Activated T-cell treated with anti-CD3 and anti-CD28 coated beads for 48 hours (primary cell): ENCODE measurements around the gene ARHGAP22.

Experiments
- DNase-seq: peaks from one replicate; pipeline ENCODE4 v3.0.0-alpha.2; 2020; ENCODE audit warnings: low read depth

ARHGAP22 gene

DNA sequence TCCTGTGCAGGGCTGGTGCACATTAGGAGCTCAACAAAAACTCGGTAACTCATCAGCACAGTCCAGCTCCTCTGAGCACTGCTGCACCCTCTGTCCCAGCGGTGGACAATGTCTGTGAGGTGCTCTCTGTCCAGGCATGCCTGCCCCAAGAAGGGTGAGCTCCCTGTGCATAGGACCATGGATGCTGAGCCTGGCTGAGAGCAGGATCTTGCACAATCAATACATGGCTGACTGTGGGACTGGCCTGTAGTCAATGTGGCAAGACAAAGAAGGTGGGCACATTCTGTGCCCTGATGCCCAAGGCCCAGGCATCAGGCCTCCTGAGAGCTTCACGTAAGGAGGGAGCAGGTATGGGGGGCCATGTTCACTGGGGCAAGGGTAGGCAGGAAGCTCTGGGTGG lies 17.1 kb downstream of the ARHGAP22 start:
- DNase-seq = no peak

DNA sequence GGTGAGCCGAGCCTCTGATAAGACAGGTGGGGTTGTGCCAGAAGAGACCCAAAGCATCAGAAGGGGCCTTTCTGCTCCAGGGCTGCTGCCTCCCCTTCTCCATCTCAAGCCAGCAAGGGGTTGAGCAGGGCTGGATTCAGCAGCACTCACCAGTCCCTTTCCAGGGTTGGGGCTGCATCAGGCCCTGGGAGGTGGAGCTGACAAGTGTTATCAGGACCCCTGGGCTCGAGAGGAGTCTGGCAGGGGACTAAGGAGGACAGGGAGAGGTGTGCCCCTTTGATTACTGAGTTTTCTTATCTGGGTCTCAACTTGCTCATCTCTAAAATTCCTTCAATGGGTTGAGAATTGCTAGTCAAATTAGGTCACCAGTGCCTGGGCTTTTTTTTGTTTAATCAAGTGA lies 17.8 kb downstream of the ARHGAP22 start:
- no peak for DNase-seq

GRCh38 chr10:48582970-48583369 lies 21.9 kb downstream of the ARHGAP22 start:
- no peak for DNase-seq

DNA sequence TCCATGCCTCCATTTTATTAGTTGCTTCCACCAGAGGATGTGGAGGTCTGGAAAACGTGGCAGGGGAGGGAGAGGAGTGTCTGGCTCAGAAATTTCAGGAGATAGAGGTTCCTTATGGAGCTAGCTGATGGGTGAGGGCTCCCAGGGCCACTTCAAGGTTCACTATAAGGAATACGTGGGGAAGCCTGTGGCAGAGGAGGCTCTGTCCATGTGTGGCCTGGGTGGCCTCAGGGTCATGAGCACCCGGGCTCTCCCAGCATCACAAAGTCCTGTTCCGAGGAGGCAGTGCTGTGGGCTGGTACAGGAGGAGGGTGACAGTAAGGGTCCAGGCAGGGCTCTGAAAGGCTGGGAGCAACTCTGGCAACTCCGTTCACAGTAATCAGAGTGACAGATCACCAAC lies 24.6 kb downstream of the ARHGAP22 start:
- DNase-seq = no peak

DNA sequence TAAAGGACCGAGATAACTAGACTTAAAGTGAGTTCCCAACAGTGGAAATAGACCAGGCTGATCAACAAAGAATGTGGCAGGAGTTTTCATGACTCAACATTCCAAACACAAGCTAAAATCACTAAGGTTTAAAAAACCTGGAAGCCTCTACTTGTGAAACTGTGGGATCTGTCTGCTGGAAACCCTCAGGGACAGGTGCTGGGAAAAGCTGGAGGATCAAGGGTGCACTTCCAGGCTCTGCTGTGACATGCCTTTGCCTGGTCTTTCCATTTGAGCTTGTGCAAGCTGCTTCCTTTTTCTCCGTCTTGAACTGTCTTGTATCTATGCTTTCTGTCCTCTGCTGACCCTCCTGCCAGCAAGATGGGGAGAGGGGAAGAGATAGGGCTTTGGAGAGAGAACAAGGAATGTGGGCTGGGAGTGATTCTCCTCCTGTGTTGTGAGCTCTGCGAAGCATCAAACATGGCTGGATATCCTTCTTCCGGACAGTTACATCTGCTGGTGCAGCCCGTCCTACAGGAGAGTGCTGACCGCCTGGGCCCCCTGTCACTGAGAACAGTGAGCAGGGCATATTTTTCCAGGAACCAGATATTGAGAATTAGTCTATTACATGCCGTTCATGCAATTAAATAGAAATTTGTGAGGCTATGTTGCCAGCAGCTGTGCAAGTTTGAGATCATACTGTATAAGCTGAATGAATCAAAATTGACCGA lies 25.5 kb downstream of the ARHGAP22 start:
- no peak for DNase-seq

- DNase-seq = no peak
These were observed 27.7 kb downstream of the ARHGAP22 start for GRCh38 chr10:48577158-48577557.

DNA sequence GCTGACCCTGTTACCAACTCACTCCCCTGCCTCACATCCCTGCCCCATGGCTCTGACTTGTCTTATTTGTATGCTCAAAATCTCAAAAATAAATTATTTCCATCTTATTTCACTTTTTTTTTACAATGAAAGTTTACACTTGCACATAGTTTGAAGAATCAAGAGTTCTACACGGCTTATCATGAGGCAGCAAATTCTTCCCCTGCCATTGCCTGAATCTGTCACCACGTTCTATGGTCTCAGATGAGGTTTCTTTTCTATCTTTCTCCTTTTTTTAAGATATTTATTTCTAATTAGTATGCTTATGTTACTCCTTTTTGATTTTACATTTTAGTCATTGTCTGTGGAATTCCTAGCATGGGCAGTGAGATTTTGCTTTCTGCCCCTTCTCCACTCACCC lies 28.4 kb downstream of the ARHGAP22 start:
- DNase-seq = no peak

DNA sequence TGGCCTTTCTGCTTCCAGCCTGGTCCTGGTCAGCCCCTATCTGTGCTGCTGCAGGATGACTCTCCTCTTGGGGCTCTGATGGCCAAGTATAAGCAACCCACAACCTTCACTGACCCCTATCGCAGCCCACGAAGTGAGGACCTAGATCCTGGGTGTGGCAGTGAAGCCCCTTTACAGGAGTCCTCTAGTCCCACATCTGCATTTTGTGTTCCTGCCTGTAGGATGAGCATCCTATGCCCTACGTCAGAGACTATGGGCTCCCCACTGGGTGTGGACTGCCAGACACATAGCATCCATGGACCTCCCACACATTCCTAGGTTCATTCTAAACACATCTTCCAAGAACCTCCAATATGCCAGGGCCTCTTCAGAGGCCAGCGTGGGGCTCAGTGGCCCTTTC lies 29.0 kb downstream of the ARHGAP22 start:
- no peak for DNase-seq

GRCh38 chr10:48574817-48575380 lies 30.0 kb downstream of the ARHGAP22 start:
- DNase-seq = no peak

DNA sequence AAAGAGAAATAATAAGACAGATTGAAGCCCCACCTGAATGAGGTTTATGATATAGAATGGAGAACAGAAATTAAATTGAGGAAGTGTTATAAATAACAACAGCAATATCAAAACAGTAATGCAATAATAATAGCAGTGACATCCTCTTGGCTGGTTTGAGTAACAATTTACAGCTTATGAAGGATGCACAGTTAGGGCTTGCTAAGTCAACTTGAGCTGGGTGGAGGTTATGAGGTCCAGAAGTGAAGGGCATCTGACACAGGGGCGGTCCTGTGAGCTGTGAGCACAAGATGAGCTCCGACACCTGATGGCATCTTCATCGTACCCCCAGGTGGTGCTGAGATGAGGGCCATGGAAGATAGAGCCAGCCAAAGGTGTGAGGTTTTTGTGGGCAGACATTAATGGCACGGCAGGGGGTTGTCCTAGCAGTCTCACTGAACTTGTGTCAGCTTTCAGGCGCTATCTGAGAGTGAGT lies 30.5 kb downstream of the ARHGAP22 start:
- DNase-seq = no peak

DNA sequence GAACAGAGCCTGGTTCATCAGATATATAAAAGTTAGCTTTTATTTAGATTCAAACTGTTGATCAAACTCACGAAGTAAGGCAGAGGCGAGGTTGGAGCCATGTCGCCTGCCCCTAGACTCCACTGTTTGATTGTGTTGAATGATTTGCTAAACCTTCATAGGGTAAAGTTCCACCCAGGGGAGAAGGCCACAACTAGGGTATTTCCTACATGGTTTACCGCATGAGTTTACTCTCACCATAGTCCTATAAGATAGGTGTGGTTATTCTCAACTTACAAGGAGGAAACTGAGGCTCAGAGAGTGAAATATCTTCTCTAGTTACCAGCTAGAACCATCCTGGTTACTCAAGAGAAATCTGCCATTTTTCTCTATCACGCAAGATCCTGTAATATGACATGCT lies 31.8 kb downstream of the ARHGAP22 start:
- DNase-seq = no peak

GRCh38 chr10:48572414-48572813 lies 32.5 kb downstream of the ARHGAP22 start:
- no peak for DNase-seq

GRCh38 chr10:48568546-48568945 lies 36.3 kb downstream of the ARHGAP22 start:
- no peak for DNase-seq

DNA sequence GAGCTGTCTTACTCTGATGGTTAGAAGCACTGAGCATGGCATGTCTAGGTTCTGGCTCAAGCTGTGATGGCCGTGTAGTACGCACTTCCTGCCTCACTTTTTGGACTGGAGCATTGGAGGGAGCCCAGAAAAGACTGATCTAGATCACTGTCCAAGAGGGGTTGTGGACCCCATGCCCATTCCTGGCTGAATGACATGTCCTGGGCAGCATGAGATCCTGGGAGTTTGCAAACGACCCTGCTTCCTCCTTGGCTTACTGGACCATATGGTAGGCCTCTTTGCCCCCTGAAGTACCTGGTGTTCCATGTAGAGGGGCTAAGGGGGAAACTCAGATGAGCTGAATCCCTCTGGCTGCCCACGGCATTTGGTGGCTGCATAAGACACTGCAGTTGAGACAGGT lies 36.7 kb downstream of the ARHGAP22 start:
- DNase-seq = no peak

DNA sequence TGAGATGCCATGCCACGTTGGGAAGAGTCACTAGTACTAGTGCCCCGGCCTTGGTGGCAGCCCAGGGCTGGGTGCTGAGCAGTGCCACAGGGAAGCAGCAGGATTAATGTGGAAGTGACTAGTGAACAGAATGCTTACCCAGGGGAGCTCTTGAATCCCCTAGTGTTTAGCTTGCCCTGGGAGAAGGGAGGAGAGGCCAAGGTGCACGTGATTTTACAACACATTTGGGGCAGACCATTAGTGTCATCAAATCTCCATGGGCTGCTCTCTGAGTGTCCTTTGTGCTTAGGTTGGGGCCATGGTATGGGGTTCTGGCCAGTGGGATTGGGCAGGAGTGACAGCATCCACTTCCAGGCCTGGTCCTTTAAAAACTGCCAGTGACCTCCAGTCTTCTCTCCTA lies 37.5 kb downstream of the ARHGAP22 start:
- no peak for DNase-seq

- no peak for DNase-seq
These were observed 40.3 kb downstream of the ARHGAP22 start for GRCh38 chr10:48564466-48565160.

DNA sequence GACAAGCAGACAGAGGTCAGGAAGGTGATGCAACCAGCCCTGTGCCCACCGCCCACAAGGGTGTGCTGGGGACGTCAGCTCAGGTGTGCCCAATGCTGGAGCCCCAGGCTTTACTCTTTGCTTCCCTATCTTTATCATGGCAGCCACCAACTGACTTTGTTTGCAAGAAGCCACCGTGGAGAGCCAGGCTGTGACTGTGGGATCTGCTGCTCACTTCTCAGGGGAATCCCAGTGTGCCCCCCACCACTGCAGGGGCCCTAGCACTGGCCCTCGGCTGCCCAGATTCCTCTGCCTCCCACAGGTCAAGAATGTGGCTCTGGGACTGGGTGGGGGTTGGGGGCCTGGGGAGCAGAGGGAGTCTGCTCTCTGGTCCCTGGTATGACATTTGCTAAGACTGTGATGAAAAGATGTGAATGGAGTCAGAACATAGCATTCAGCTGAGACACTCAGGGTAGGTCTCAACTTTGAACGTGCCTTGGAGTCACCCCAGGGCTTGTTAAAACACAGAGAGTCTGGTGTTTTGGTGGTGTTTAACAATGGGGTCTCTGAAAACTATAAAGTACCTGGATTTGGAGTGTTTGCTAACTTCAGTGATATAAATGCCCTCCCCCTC lies 47.3 kb downstream of the ARHGAP22 start:
- no peak for DNase-seq

DNA sequence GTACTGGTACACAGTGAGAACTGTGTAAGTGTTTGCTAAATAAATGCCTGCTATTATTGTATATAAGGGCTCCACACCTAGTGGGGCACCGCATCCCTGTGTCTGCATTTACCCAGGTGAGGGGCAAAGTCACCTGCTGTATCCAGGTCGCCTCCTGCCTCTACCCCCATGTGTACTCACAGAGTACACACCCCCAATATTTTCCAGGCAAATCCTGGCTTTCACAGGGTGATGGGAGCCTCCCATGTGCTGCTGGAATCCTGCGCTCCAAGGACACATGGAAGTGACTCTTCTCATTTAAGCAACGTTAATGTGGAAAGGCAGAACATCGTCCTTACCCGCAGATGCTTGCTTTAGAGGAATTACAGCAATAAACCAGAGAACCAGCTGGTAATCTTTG lies 48.2 kb downstream of the ARHGAP22 start:
- no peak for DNase-seq

DNA sequence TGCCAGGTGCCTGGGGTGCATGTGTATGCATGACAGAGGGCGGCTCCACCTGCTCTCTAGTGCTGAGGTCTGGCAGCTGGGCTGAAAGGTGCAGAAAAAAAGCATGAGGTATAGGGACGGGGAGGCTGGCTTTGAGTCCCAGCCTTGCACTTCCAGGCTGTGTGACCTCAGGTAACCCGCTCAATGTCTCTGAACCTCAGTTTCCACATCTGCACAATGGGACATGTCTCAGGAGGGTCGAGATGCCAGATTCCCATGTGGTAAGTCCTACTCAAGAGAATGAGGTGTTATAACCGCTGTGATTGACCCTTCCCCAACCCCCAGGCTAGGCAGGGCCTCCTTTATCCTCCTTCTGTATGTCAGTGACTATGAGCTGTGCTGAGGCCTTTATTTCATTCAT lies 48.8 kb downstream of the ARHGAP22 start:
- no peak for DNase-seq

DNA sequence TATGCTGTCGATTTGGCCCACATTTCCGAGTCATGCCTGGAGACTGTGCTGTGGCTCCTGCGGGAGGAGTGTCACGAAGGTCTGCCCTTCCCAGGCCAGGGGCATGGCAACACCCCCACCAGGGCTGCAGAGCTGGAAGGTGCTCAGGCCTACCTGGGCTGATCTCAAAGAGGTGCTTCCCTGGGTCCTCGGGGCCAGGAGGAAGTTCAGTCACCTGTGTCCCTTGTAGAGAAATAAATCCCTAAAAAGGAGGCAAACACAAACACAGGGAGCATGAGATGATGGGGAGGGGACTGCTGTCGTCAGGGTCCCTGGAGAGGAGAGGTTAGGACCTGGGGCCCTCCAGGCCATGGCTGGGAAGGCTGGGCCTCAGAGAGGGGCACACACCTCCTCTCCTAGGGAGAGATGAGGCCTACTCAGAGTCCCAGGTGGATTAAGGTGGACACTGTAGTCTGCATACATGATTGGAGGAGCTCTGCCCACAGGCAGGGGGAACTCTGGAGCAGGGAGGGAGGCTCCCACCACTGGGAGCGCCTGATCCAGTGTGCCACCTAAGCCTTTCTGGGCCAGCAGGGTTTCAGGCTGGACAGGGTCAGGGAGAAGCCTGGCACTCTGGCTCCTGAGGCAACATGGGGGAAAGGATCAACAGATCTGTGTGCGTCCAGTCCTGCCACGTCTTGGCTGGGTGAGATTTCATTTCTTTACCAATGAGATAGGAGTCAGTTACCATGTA lies 49.4 kb downstream of the ARHGAP22 start:
- DNase-seq = no peak

DNA sequence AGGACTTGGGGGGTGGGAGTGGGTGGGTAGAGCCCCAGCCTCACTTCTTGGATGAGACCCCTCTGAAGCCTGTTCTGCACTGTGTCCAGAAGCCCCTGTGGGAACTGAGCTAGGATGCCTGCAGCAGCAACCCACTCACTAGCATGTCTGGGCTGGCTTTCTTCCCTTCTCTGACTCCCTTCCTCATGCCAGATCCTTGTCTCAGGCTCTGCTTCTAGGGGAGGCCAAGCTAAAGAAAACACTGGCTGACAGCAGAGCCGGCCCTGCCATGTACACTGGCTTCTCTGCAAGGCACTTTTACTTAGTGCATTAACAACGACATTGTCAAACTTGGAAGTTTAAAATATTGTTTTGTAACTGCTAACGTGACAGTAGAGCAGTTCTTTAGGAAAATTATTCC lies 50.2 kb downstream of the ARHGAP22 start:
- DNase-seq = no peak

- no peak for DNase-seq
These were observed 50.6 kb downstream of the ARHGAP22 start for GRCh38 chr10:48554246-48554645.
